SJCRH30 (cell line): ENCODE measurements around the gene KAZN. TPM values are rescaled to one million over a fixed set of nuclear protein-coding genes. Genes with fewer than 3 reads are reported as not detected.

Experiments used
- DNase-seq, 2 experiments: peaks; one replicate each; pipeline ENCODE4 v3.0.0-alpha.2; 2015 to 2020
- H3K27ac ChIP-seq: fragments of 250-450 bp; sonication (Bioruptor Pico); 2 replicates; pipeline ENCODE4 v1.5.1; 2020; ENCODE audit warnings: mild to moderate bottlenecking, moderate library complexity
- H3K27me3 ChIP-seq: fragments of 250-450 bp; sonication (Bioruptor Pico); 2 replicates; pipeline ENCODE4 v1.5.1; 2020; ENCODE audit warnings: mild to moderate bottlenecking, moderate library complexity
- H3K36me3 ChIP-seq: fragments of 250-450 bp; sonication (Bioruptor Pico); 2 replicates; pipeline ENCODE4 v1.5.1; 2020; ENCODE audit warnings: mild to moderate bottlenecking, moderate library complexity
- H3K4me1 ChIP-seq: fragments of 250-450 bp; sonication (Bioruptor Pico); 2 replicates; pipeline ENCODE4 v1.5.1; 2020; ENCODE audit warnings: mild to moderate bottlenecking, moderate library complexity
- H3K4me3 ChIP-seq: fragments of 250-450 bp; sonication (Bioruptor Pico); 2 replicates; pipeline ENCODE4 v1.5.1; 2020; ENCODE audit warnings: mild to moderate bottlenecking, moderate library complexity
- H3K9me3 ChIP-seq: fragments of 250-450 bp; sonication (Bioruptor Pico); replicated peaks from 2 replicates; pipeline ENCODE4 v1.5.1; 2020; ENCODE audit warnings: mild to moderate bottlenecking, moderate library complexity
- total RNA-seq: library from RNA; depleted of rRNA; stranded (reverse); fragments of >200 nt; shearing (Covaris generic); gene quantifications from 2 replicates; pipeline ENCODE4 v1.2.3, GENCODE V29; 2014

The KAZN gene
- total RNA-seq, 1 experiment from 2014 or later = 0.10 TPM

- no peak for DNase-seq
- no peak overlapping the region for H3K27ac ChIP-seq
- H3K9me3 ChIP-seq = peaks cover 5% of the 10 kb centered on the region; the same call in 1 of the 2 replicates
- H3K27me3 ChIP-seq = no peaks in the 10 kb centered on the region
- H3K36me3 ChIP-seq = no peaks in the 10 kb centered on the region
- no peak overlapping the region for H3K4me3 ChIP-seq
- no peaks in the 10 kb centered on the region for H3K4me1 ChIP-seq
These were observed 453.5 kb downstream of the KAZN start for GRCh38 chr1:15051882-15052528.

DNA sequence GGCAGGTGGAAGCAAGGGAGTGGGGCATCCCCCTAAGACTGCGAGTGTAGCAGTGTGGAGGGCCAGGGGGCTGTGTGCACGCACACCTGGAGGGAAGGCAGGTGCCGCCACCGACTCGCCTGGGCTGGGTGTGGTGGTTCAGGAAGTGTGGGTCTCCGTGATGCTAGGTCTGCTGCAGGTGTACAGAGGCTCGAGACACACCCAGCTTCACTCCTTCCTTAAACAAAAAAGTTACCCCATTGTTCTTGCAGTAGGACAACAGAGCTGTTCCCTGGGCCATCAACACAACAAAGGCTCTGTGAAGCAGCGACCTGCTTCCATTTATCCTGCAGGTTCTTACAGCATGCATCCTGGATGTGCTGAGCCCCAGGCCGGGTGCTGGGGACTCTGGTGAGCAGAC, 454.7 kb downstream of the KAZN start:
- no peak for DNase-seq
- Histone ChIP-seq H3K9me3 (peaks cover 5% of the 10 kb centered on the region; the same call in 1 of the 2 replicates), H3K27me3 (no peaks in the 10 kb centered on the region), H3K36me3 (no peaks in the 10 kb centered on the region), H3K4me1 (no peaks in the 10 kb centered on the region), H3K27ac (no peak overlapping the region), H3K4me3 (no peak overlapping the region)

- Histone ChIP-seq H3K4me3 (no peak overlapping the region), H3K27ac (no peak overlapping the region), H3K36me3 (no peaks in the 10 kb centered on the region), H3K9me3 (peaks cover 5% of the 10 kb centered on the region; the same call in 1 of the 2 replicates), H3K27me3 (no peaks in the 10 kb centered on the region), H3K4me1 (no peaks in the 10 kb centered on the region)
- no peak for DNase-seq
These were observed 457.4 kb downstream of the KAZN start for GRCh38 chr1:15055736-15056415.

GRCh38 chr1:15056515-15057285, 458.2 kb downstream of the KAZN start:
- Histone ChIP-seq H3K36me3 (no peaks in the 10 kb centered on the region), H3K27me3 (no peaks in the 10 kb centered on the region), H3K9me3 (peaks cover 5% of the 10 kb centered on the region; the same call in 1 of the 2 replicates), H3K4me3 (no peak overlapping the region), H3K27ac (no peak overlapping the region), H3K4me1 (no peaks in the 10 kb centered on the region)
- DNase-seq = no peak

- no peak overlapping the region for H3K27ac ChIP-seq
- H3K36me3 ChIP-seq = no peaks in the 10 kb centered on the region
- no peak for DNase-seq
- no peaks in the 10 kb centered on the region for H3K4me1 ChIP-seq
- H3K9me3 ChIP-seq = no peaks in the 10 kb centered on the region
- H3K4me3 ChIP-seq = no peak overlapping the region
- H3K27me3 ChIP-seq = no peaks in the 10 kb centered on the region
These were observed 459.3 kb downstream of the KAZN start for GRCh38 chr1:15057834-15058233.

GRCh38 chr1:15058261-15058660, 459.8 kb downstream of the KAZN start:
- no peak overlapping the region for H3K4me3 ChIP-seq
- no peak overlapping the region for H3K27ac ChIP-seq
- H3K9me3 ChIP-seq = no peaks in the 10 kb centered on the region
- no peaks in the 10 kb centered on the region for H3K4me1 ChIP-seq
- no peaks in the 10 kb centered on the region for H3K36me3 ChIP-seq
- DNase-seq = no peak
- no peaks in the 10 kb centered on the region for H3K27me3 ChIP-seq

DNA sequence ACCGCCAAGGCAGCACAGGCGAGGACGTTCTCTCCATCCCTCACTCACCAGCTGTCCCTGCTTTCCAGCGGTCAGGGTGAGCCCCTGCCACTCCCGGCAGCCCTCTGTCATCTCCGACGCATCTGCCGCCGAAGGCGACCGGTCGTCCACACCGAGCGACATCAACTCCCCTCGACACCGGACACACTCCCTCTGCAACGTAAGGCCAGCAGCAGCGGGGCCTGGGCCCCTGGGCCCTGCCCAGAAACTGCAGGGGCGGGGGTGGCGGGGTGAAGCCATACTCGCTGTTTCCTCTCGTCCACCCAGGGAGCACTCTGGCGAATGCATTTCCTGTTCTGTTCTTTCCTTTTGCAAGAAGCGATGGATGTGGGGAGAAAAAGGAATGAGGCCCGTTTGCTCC, 461.6 kb downstream of the KAZN start:
- Histone ChIP-seq H3K9me3 (no peaks in the 10 kb centered on the region), H3K27ac (no peak overlapping the region), H3K4me3 (no peak overlapping the region), H3K27me3 (no peaks in the 10 kb centered on the region), H3K36me3 (no peaks in the 10 kb centered on the region), H3K4me1 (no peaks in the 10 kb centered on the region)
- no peak for DNase-seq

- Histone ChIP-seq H3K36me3 (no peaks in the 10 kb centered on the region), H3K4me1 (no peaks in the 10 kb centered on the region), H3K9me3 (no peaks in the 10 kb centered on the region), H3K4me3 (no peak overlapping the region), H3K27ac (no peak overlapping the region), H3K27me3 (no peaks in the 10 kb centered on the region)
- DNase-seq = peak; percentile 22 to 68
These were observed 464.1 kb downstream of the KAZN start for GRCh38 chr1:15062479-15063099.

GRCh38 chr1:15063346-15063745, 464.9 kb downstream of the KAZN start:
- no peaks in the 10 kb centered on the region for H3K36me3 ChIP-seq
- H3K4me1 ChIP-seq = no peaks in the 10 kb centered on the region
- H3K4me3 ChIP-seq = no peak overlapping the region
- no peaks in the 10 kb centered on the region for H3K9me3 ChIP-seq
- H3K27me3 ChIP-seq = no peaks in the 10 kb centered on the region
- no peak overlapping the region for H3K27ac ChIP-seq
- no peak for DNase-seq

GRCh38 chr1:15063783-15064182, 465.3 kb downstream of the KAZN start:
- Histone ChIP-seq H3K36me3 (no peaks in the 10 kb centered on the region), H3K9me3 (no peaks in the 10 kb centered on the region), H3K4me1 (no peaks in the 10 kb centered on the region), H3K4me3 (no peak overlapping the region), H3K27ac (no peak overlapping the region), H3K27me3 (no peaks in the 10 kb centered on the region)
- no peak for DNase-seq

- no peak overlapping the region for H3K4me3 ChIP-seq
- H3K36me3 ChIP-seq = no peaks in the 10 kb centered on the region
- no peaks in the 10 kb centered on the region for H3K4me1 ChIP-seq
- DNase-seq = no peak
- no peak overlapping the region for H3K27ac ChIP-seq
- H3K27me3 ChIP-seq = no peaks in the 10 kb centered on the region
- H3K9me3 ChIP-seq = no peaks in the 10 kb centered on the region
These were observed 465.9 kb downstream of the KAZN start for GRCh38 chr1:15064217-15064929.

GRCh38 chr1:15065291-15065690, 466.8 kb downstream of the KAZN start:
- H3K36me3 ChIP-seq = no peaks in the 10 kb centered on the region
- no peak overlapping the region for H3K4me3 ChIP-seq
- H3K4me1 ChIP-seq = no peaks in the 10 kb centered on the region
- no peak overlapping the region for H3K27ac ChIP-seq
- H3K9me3 ChIP-seq = no peaks in the 10 kb centered on the region
- no peaks in the 10 kb centered on the region for H3K27me3 ChIP-seq
- DNase-seq = no peak

DNA sequence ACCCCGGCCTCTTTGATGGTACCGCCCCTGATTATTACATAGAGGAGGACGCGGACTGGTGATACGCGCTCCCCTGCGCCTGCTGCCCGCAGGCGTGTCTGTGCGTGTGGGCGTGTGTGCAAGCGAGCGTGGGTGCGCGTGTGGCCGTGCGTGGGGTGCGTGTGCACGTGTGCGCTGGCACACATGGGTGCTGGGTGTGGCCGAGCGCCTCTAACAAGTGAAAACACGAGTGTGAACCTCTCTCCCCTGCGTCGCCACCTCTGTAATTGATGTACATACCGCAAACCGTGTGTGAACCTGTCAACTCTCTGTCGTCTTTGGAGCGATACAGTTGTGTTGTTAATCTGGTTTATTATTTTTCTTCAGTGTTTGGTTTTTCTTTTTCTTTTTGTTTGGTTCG, 467.3 kb downstream of the KAZN start:
- DNase-seq = no peak
- no peaks in the 10 kb centered on the region for H3K9me3 ChIP-seq

DNA sequence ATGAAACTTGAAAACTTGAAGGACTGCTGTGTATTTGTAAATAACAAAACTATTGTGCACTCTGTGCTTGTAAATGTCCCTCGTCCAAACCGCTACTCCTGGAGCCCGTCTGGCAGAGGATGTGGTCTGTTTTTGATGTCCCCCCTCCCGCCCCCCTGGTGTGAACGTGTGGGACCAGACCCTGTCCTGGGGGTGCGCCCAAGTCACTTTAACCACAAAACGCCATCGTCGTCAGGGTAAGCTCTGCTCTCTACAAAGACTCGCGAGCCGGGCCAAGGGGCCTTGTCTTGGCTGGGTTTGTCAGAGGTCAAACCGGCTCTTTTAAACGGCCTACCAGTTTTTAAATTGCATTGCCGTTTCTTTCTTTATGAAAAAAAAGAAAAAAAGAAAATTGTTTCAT, 467.7 kb downstream of the KAZN start:
- DNase-seq = no peak
- Histone ChIP-seq H3K27ac (no peak overlapping the region), H3K36me3 (no peaks in the 10 kb centered on the region), H3K9me3 (no peaks in the 10 kb centered on the region), H3K27me3 (no peaks in the 10 kb centered on the region), H3K4me1 (no peaks in the 10 kb centered on the region), H3K4me3 (no peak overlapping the region)

More for the DNA sequence above, 467.3 kb downstream of the KAZN start:
- no peaks in the 10 kb centered on the region for H3K36me3 ChIP-seq
- no peak overlapping the region for H3K27ac ChIP-seq
- no peaks in the 10 kb centered on the region for H3K27me3 ChIP-seq
- H3K4me1 ChIP-seq = no peaks in the 10 kb centered on the region
- no peak overlapping the region for H3K4me3 ChIP-seq
